Measurements from ENCODE around the gene RIMKLA. TPM values are rescaled to one million over a fixed set of nuclear protein-coding genes. Genes with fewer than 3 reads are reported as not detected.

The RIMKLA gene
- total and polyA plus RNA-seq, 2 experiments from 2014 or later = 4.1 to 6.6 TPM

DNA sequence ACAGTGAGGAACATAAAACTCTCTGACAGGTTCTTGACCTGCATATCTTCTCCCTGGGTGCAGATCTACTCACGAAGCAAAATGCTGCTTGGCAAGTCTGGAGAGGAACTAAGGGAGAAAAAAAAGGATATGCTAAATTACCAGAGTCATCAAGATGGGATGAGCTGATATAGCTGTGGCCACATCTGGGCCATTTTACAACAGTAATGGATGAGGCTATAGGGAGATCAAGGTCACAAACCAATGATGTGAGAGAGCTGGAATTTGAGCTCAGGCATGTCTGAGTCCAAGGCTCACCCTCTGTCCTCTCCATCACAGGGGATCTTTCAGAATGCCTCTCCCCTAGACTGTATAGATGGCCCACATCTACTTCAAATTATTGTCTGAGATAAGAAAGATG is 49.0 kb downstream of the RIMKLA start:
- H3K9me2 ChIP-seq (ENCODE audit: insufficient read depth) = no peaks in the 10 kb centered on the region
- no peaks in the 10 kb centered on the region for H3F3A ChIP-seq (replicated peaks; ENCODE audit: low read depth)
- no peaks in the 10 kb centered on the region for H3K79me2 ChIP-seq (replicated peaks; ENCODE audit: insufficient read depth)
- no peaks in the 10 kb centered on the region for H4K20me1 ChIP-seq (replicated peaks; ENCODE audit: insufficient read depth)
- no peaks in the 10 kb centered on the region; the same call in 1 of the 2 replicates for H3K4me1 ChIP-seq (ENCODE audit: insufficient read depth)
- DNase-seq (ENCODE audit: low spot score) = no peak
- no peaks in the 10 kb centered on the region for H3K9me3 Mint-ChIP-seq
- H3K4me3 ChIP-seq = no peak overlapping the region
- H3K4me3 Mint-ChIP-seq = no peak overlapping the region
- H3K27ac ChIP-seq (ENCODE audit: low read depth) = no peak overlapping the region
- H3K36me3 ChIP-seq (ENCODE audit: insufficient read depth) = no peaks in the 10 kb centered on the region
- no peak overlapping the region for H3K4me2 ChIP-seq
- no peak overlapping the region for H3K27ac Mint-ChIP-seq
- no peak for TF ChIP-seq JUNB (IDR thresholded peaks at IDR 0.05; ENCODE audit: unreplicated experiment)
- TF ChIP-seq POLR2AphosphoS5 (IDR thresholded peaks at IDR 0.05; ENCODE audit: low read depth) = no peak
- TF ChIP-seq, protein P1, sequence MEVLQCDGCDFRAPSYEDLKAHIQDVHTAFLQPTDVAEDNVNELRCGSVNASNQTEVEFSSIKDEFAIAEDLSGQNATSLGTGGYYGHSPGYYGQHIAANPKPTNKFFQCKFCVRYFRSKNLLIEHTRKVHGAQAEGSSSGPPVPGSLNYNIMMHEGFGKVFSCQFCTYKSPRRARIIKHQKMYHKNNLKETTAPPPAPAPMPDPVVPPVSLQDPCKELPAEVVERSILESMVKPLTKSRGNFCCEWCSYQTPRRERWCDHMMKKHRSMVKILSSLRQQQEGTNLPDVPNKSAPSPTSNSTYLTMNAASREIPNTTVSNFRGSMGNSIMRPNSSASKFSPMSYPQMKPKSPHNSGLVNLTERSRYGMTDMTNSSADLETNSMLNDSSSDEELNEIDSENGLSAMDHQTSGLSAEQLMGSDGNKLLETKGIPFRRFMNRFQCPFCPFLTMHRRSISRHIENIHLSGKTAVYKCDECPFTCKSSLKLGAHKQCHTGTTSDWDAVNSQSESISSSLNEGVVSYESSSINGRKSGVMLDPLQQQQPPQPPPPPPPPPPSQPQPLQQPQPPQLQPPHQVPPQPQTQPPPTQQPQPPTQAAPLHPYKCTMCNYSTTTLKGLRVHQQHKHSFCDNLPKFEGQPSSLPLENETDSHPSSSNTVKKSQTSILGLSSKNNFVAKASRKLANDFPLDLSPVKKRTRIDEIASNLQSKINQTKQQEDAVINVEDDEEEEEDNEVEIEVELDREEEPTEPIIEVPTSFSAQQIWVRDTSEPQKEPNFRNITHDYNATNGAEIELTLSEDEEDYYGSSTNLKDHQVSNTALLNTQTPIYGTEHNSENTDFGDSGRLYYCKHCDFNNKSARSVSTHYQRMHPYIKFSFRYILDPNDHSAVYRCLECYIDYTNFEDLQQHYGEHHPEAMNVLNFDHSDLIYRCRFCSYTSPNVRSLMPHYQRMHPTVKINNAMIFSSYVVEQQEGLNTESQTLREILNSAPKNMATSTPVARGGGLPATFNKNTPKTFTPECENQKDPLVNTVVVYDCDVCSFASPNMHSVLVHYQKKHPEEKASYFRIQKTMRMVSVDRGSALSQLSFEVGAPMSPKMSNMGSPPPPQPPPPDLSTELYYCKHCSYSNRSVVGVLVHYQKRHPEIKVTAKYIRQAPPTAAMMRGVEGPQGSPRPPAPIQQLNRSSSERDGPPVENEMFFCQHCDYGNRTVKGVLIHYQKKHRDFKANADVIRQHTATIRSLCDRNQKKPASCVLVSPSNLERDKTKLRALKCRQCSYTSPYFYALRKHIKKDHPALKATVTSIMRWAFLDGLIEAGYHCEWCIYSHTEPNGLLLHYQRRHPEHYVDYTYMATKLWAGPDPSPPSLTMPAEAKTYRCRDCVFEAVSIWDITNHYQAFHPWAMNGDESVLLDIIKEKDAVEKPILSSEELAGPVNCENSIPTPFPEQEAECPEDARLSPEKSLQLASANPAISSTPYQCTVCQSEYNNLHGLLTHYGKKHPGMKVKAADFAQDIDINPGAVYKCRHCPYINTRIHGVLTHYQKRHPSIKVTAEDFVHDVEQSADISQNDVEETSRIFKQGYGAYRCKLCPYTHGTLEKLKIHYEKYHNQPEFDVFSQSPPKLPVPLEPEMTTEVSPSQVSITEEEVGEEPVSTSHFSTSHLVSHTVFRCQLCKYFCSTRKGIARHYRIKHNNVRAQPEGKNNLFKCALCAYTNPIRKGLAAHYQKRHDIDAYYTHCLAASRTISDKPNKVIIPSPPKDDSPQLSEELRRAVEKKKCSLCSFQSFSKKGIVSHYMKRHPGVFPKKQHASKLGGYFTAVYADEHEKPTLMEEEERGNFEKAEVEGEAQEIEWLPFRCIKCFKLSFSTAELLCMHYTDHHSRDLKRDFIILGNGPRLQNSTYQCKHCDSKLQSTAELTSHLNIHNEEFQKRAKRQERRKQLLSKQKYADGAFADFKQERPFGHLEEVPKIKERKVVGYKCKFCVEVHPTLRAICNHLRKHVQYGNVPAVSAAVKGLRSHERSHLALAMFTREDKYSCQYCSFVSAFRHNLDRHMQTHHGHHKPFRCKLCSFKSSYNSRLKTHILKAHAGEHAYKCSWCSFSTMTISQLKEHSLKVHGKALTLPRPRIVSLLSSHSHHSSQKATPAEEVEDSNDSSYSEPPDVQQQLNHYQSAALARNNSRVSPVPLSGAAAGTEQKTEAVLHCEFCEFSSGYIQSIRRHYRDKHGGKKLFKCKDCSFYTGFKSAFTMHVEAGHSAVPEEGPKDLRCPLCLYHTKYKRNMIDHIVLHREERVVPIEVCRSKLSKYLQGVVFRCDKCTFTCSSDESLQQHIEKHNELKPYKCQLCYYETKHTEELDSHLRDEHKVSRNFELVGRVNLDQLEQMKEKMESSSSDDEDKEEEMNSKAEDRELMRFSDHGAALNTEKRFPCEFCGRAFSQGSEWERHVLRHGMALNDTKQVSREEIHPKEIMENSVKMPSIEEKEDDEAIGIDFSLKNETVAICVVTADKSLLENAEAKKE (CRISPR knock-in tag; IDR thresholded peaks at IDR 0.05) = no peak
- no peak for TF ChIP-seq EZH2phosphoT487 (IDR thresholded peaks at IDR 0.05; ENCODE audit: unreplicated experiment)
- TF ChIP-seq, protein P2, sequence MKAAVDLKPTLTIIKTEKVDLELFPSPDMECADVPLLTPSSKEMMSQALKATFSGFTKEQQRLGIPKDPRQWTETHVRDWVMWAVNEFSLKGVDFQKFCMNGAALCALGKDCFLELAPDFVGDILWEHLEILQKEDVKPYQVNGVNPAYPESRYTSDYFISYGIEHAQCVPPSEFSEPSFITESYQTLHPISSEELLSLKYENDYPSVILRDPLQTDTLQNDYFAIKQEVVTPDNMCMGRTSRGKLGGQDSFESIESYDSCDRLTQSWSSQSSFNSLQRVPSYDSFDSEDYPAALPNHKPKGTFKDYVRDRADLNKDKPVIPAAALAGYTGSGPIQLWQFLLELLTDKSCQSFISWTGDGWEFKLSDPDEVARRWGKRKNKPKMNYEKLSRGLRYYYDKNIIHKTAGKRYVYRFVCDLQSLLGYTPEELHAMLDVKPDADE (IDR thresholded peaks at IDR 0.05) = no peak
- ATAC-seq = no peak
- H2AFZ ChIP-seq = no peak overlapping the region
- H3K27me3 Mint-ChIP-seq (ENCODE audit: insufficient read depth, low read depth, poor library complexity) = no peaks in the 10 kb centered on the region
- H3K4me1 Mint-ChIP-seq = peaks cover 19% of the 10 kb centered on the region
- no peaks in the 10 kb centered on the region for H3K36me3 Mint-ChIP-seq (ENCODE audit: low read depth)
- H3K27me3 ChIP-seq (ENCODE audit: insufficient read depth) = no peaks in the 10 kb centered on the region

Measured in GM23338 (cell line).